Mesenchymal stem cell (in vitro differentiated cells and primary cell): ENCODE data around the gene ZFP62. TPM values are rescaled to one million over a fixed set of nuclear protein-coding genes. Genes with fewer than 3 reads are reported as not detected.

Experiments used
- DNase-seq: peaks from one replicate; pipeline ENCODE4 v3.0.0-alpha.2; 2013
- H2AFZ ChIP-seq: one replicate; pipeline ENCODE4 v1.6.1; 2013; ENCODE audit warnings: low read depth, mild to moderate bottlenecking, control low read depth, inconsistent platforms, low read length, moderate library complexity
- H2AK5ac ChIP-seq: 2 replicates; pipeline ENCODE4 v1.6.1; 2013; ENCODE audit warnings: low read length, moderate library complexity, mild to moderate bottlenecking, inconsistent platforms; ENCODE audit not compliant: severe bottlenecking
- H2BK120ac ChIP-seq: one replicate; pipeline ENCODE4 v1.6.1; 2013; ENCODE audit warnings: low read depth, mild to moderate bottlenecking, inconsistent platforms, low read length, moderate library complexity
- H2BK12ac ChIP-seq, 2 experiments: one replicate each; pipeline ENCODE4 v1.6.1; 2013; ENCODE audit warnings: inconsistent platforms in 2 of 2, low read length in 2 of 2, mild to moderate bottlenecking in 2 of 2, moderate library complexity in 2 of 2, control low read depth in 1 of 2
- H2BK15ac ChIP-seq: one replicate; pipeline ENCODE4 v1.6.1; 2013; ENCODE audit warnings: mild to moderate bottlenecking, low read depth, inconsistent platforms; ENCODE audit not compliant: poor library complexity, severe bottlenecking
- H2BK5ac ChIP-seq: 2 replicates; pipeline ENCODE4 v1.6.1; 2013; ENCODE audit warnings: low read depth, mild to moderate bottlenecking, low read length, control low read depth, inconsistent platforms; ENCODE audit not compliant: poor library complexity, severe bottlenecking
- H3K14ac ChIP-seq, 2 experiments: one replicate each; pipeline ENCODE4 v1.6.1; 2013; ENCODE audit warnings: inconsistent platforms in 2 of 2, low read length in 2 of 2, control low read depth in 1 of 2, mild to moderate bottlenecking in 1 of 2, moderate library complexity in 1 of 2
- H3K18ac ChIP-seq, 2 experiments: one replicate each; pipeline ENCODE4 v1.6.1; 2013; ENCODE audit warnings: inconsistent platforms in 2 of 2, low read length in 2 of 2, control low read depth in 1 of 2, low read depth in 1 of 2, mild to moderate bottlenecking in 1 of 2
- H3K23ac ChIP-seq, 2 experiments: one replicate each; pipeline ENCODE4 v1.6.1; 2013; ENCODE audit warnings: inconsistent platforms in 2 of 2, low read length in 2 of 2, mild to moderate bottlenecking in 2 of 2, moderate library complexity in 2 of 2, control low read depth in 1 of 2
- H3K27ac ChIP-seq: 2 replicates; pipeline ENCODE4 v1.5.1; 2013; ENCODE audit warnings: mild to moderate bottlenecking, moderate library complexity, low read length, control low read depth, inconsistent platforms; ENCODE audit not compliant: poor library complexity, severe bottlenecking
- H3K27me3 ChIP-seq, 2 experiments: 2 replicates each; pipeline versions ENCODE4 v1.6.1 to v1.7.0; 2013; ENCODE audit warnings: low read length in 2 of 2, mild to moderate bottlenecking in 2 of 2, moderate library complexity in 2 of 2, control low read depth in 1 of 2, inconsistent platforms in 1 of 2; ENCODE audit not compliant: control insufficient read depth in 1 of 2, insufficient read depth in 1 of 2
- H3K36me3 ChIP-seq, 2 experiments: 2 replicates each; pipeline versions ENCODE4 v1.6.1 to v1.7.0; 2013; ENCODE audit warnings: low read length in 2 of 2, control low read depth in 1 of 2, inconsistent platforms in 1 of 2, low read depth in 1 of 2, mild to moderate bottlenecking in 1 of 2; ENCODE audit not compliant: insufficient read depth in 2 of 2, control insufficient read depth in 1 of 2
- H3K4ac ChIP-seq, 2 experiments: one replicate each; pipeline ENCODE4 v1.6.1; 2013; ENCODE audit warnings: inconsistent platforms in 2 of 2, low read length in 2 of 2, mild to moderate bottlenecking in 2 of 2, moderate library complexity in 2 of 2, control low read depth in 1 of 2, low read depth in 1 of 2
- H3K4me1 ChIP-seq: 2 replicates; pipeline ENCODE4 v1.6.1; 2013; ENCODE audit warnings: low read depth, low read length, control low read depth; ENCODE audit not compliant: control insufficient read depth, insufficient read depth
- H3K4me2 ChIP-seq: 2 replicates; pipeline ENCODE4 v1.6.1; 2013; ENCODE audit warnings: low read length, mild to moderate bottlenecking, inconsistent platforms; ENCODE audit not compliant: poor library complexity, severe bottlenecking
- H3K4me3 ChIP-seq, 2 experiments: 2 replicates each; pipeline versions ENCODE4 v1.5.1 to v1.7.0; 2013; ENCODE audit warnings: low read length in 2 of 2, mild to moderate bottlenecking in 2 of 2, control low read depth in 1 of 2, low read depth in 1 of 2; ENCODE audit not compliant: insufficient read depth in 1 of 2
- H3K79me1 ChIP-seq: replicated peaks from 2 replicates; pipeline ENCODE4 v1.6.1; 2013; ENCODE audit warnings: mild to moderate bottlenecking, control low read depth, low read length, inconsistent platforms; ENCODE audit not compliant: poor library complexity, severe bottlenecking
- H3K9ac ChIP-seq: 2 replicates; pipeline ENCODE4 v1.7.0; 2013; ENCODE audit warnings: mild to moderate bottlenecking, low read length, moderate library complexity
- H3K9me3 ChIP-seq: 2 replicates; pipeline ENCODE4 v1.7.0; 2013; ENCODE audit warnings: mild to moderate bottlenecking, low read length; ENCODE audit not compliant: control insufficient read depth
- H4K8ac ChIP-seq: one replicate; pipeline ENCODE4 v1.6.1; 2013; ENCODE audit warnings: inconsistent platforms, mild to moderate bottlenecking, low read length, moderate library complexity
- H4K91ac ChIP-seq: one replicate; pipeline ENCODE4 v1.6.1; 2013; ENCODE audit warnings: mild to moderate bottlenecking, low read length, inconsistent platforms
- WGBS: methylation state at CpG from one replicate; pipeline ENCODE4 v1.1.7; 2013; ENCODE audit warnings: mixed read lengths; 5-methylcytosine and 5-hydroxymethylcytosine counted together
- polyA plus RNA-seq, 2 experiments: library from polyadenylated mRNA; stranded (reverse); fragments of 200-250 nt; gene quantifications; one replicate each; pipeline ENCODE4 v1.2.3, GENCODE V29; 2013

Gene ZFP62
- 11.2 TPM for polyA plus RNA-seq (2013, experiment 1 of 2)
- 10.5 TPM for polyA plus RNA-seq (2013, experiment 2 of 2)

- Histone ChIP-seq H3K27me3 (no peaks in the 10 kb centered on the region), H3K9ac (peak within 1 kb of the TSS; percentile 96), H2AFZ (peak within 1 kb of the TSS; percentile 99), H3K4me1 (peaks cover 4% of the 10 kb centered on the region), H3K23ac (peak within 1 kb of the TSS; percentile 57 to 96), H3K79me1 (peaks cover 14% of the 10 kb centered on the region), H3K4me2 (peak within 1 kb of the TSS; percentile 96), H4K91ac (peak within 1 kb of the TSS; percentile 100), H2BK12ac (peak within 1 kb of the TSS; percentile 54 to 77), H3K4ac (peak within 1 kb of the TSS; percentile 91 to 97), H2BK120ac (peak within 1 kb of the TSS; percentile 89), H3K36me3 (peaks cover 3% of the 10 kb centered on the region in 2 experiments), H2BK15ac (peak within 1 kb of the TSS; percentile 94), H2AK5ac (no peak within 1 kb of the TSS), H2BK5ac (peak within 1 kb of the TSS; percentile 70), H3K4me3 (peak within 1 kb of the TSS; percentile 98 to 99), H3K27ac (peak within 1 kb of the TSS; percentile 59), H3K9me3 (no peaks in the 10 kb centered on the region), H3K14ac (peak within 1 kb of the TSS; percentile 95 to 98), H3K18ac (peak within 1 kb of the TSS; percentile 97 to 99), H4K8ac (peak within 1 kb of the TSS; percentile 100)
- peak; percentile 91 for DNase-seq
- 2% methylated on average over 74 of the region's 84 CpGs for WGBS
These were observed at the start of gene ZFP62 for GRCh38 chr5:180860887-180861822. TSS of gene ZFP62 (minus strand) at chr5:180861276. CDS start at chr5:180861219, 57 bp downstream.

DNA sequence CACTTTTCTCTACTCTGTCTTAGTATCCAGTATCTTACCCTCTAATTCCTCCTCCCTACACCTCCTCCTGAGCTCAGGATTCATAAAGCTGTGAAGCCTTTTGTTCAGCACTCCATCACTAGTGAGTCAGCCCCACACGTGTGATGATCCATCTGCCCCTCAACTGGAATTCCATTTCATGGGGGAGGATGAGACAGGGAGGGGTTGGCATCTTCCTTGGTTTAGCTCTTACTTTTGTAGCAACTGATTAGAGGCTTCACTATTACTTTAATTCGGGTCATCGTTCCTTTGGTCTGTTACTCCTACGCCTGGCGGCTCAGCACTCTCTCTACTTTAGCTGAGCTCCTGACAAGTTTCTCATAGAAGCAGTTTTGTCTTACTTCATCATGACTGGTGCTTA lies 49.7 kb upstream of the ZFP62 start:
- Histone ChIP-seq H2BK15ac (no peak overlapping the region), H2BK12ac (no peak overlapping the region), H3K9me3 (peaks cover 10% of the 10 kb centered on the region), H3K9ac (no peak overlapping the region), H2AK5ac (no peak overlapping the region), H2BK120ac (no peak overlapping the region), H3K14ac (no peak overlapping the region), H4K91ac (no peak overlapping the region), H3K36me3 (no peaks in the 10 kb centered on the region), H2AFZ (no peak overlapping the region), H3K4me3 (no peak overlapping the region), H3K4me2 (peak overlapping the region; percentile 16), H3K4me1 (no peaks in the 10 kb centered on the region), H4K8ac (no peak overlapping the region), H3K23ac (no peak overlapping the region), H3K79me1 (no peaks in the 10 kb centered on the region), H3K27ac (no peak overlapping the region), H3K18ac (no peak overlapping the region), H3K27me3 (no peaks in the 10 kb centered on the region), H2BK5ac (no peak overlapping the region), H3K4ac (no peak overlapping the region)
- WGBS: 79% methylated on average over 5 of the region's 5 CpGs
- DNase-seq: no peak

- no peak overlapping the region for H2BK5ac ChIP-seq
- no peak overlapping the region for H3K4me2 ChIP-seq
- no peak overlapping the region for H3K23ac ChIP-seq
- DNase-seq: no peak
- H4K8ac ChIP-seq: no peak overlapping the region
- H2BK120ac ChIP-seq: no peak overlapping the region
- H3K4me3 ChIP-seq: no peak overlapping the region
- H2AK5ac ChIP-seq: no peak overlapping the region
- no peak overlapping the region for H2AFZ ChIP-seq
- no peaks in the 10 kb centered on the region for H3K36me3 ChIP-seq
- no peak overlapping the region for H3K27ac ChIP-seq
- no peak overlapping the region for H3K9ac ChIP-seq
- WGBS: 46% methylated on average over 2 of the region's 2 CpGs
- no peaks in the 10 kb centered on the region for H3K79me1 ChIP-seq
- H3K4me1 ChIP-seq: no peaks in the 10 kb centered on the region
- no peak overlapping the region for H3K4ac ChIP-seq
- no peak overlapping the region for H2BK15ac ChIP-seq
- H3K18ac ChIP-seq: no peak overlapping the region
- H3K9me3 ChIP-seq: peaks cover 10% of the 10 kb centered on the region
- no peaks in the 10 kb centered on the region for H3K27me3 ChIP-seq
- H2BK12ac ChIP-seq: no peak overlapping the region
- no peak overlapping the region for H3K14ac ChIP-seq
- no peak overlapping the region for H4K91ac ChIP-seq
These were observed 49.1 kb upstream of the ZFP62 start for GRCh38 chr5:180910182-180910581.

DNA sequence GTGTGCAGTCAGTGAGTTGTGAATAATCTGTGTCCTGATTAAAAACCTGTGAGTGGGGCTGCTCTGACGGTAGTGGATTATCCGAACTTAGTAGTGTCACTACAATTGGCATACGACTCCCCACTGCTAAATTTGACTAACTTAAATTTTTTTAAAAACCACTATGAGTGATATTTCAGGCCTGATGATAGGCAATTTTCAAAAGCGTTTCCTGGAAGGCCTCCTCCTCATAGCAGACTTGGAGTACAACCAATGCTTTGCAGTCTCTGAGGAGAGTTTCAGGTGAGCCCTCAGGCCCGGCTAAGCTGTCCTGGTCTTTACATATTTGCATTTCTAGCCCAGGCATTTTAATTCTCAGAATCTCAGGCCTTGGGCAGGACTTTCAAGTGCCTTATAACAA lies 48.7 kb upstream of the ZFP62 start:
- Histone ChIP-seq H4K8ac (no peak overlapping the region), H3K4me2 (no peak overlapping the region), H3K23ac (no peak overlapping the region), H3K79me1 (no peaks in the 10 kb centered on the region), H3K4me3 (no peak overlapping the region), H2BK12ac (no peak overlapping the region), H2BK120ac (no peak overlapping the region), H3K9me3 (peaks cover 10% of the 10 kb centered on the region), H3K18ac (no peak overlapping the region), H2BK15ac (no peak overlapping the region), H3K4ac (no peak overlapping the region), H3K27me3 (no peaks in the 10 kb centered on the region), H2BK5ac (no peak overlapping the region), H3K27ac (no peak overlapping the region), H4K91ac (no peak overlapping the region), H3K9ac (no peak overlapping the region), H3K14ac (no peak overlapping the region), H3K4me1 (no peaks in the 10 kb centered on the region), H2AFZ (no peak overlapping the region), H3K36me3 (no peaks in the 10 kb centered on the region), H2AK5ac (no peak overlapping the region)
- WGBS: 65% methylated on average over 4 of the region's 5 CpGs
- DNase-seq: no peak
